Stomach (tissue), 9 donors: ENCODE measurements around the gene CLSTN2. TPM values are rescaled to one million over a fixed set of nuclear protein-coding genes. Genes with fewer than 3 reads are reported as not detected.

Experiments
- DNase-seq, 2 donors: peaks; one replicate each; pipeline versions ENCODE4 v3.0.0 to v3.0.0-alpha.2; 2013 to 2019
- H3K27ac ChIP-seq, 5 donors: fragments of 200-600 bp in 4 of 5; sonication (generic) in 4 of 5; one replicate each; pipeline ENCODE4 v1.5.1; 2013 to 2019; ENCODE audit warnings: mild to moderate bottlenecking in 1 of 5, moderate library complexity in 1 of 5
- H3K27me3 ChIP-seq, 3 donors: fragments of 200-600 bp; sonication (generic); one replicate each; pipeline ENCODE4 v1.5.1; 2017 to 2019; ENCODE audit warnings: mixed run types in 1 of 3
- H3K36me3 ChIP-seq, 4 donors: fragments of 200-600 bp; sonication (generic); 1 replicate in 3 of 4; 2 replicates in 1 of 4; pipeline ENCODE4 v1.5.1; 2016 to 2019
- H3K4me1 ChIP-seq, 4 donors: fragments of 200-600 bp; sonication (generic); one replicate each; pipeline ENCODE4 v1.5.1; 2016 to 2019
- H3K4me3 ChIP-seq, 4 donors: fragments of 200-600 bp; sonication (generic) in 3 of 4; one replicate each; pipeline ENCODE4 v1.5.1; 2016 to 2019; ENCODE audit warnings: mild to moderate bottlenecking in 1 of 4
- H3K9me3 ChIP-seq, 4 donors: fragments of 200-600 bp; sonication (generic); one replicate each; pipeline ENCODE4 v1.5.1; 2016 to 2019
- CTCF ChIP-seq, 7 experiments: fragments of 450-650 bp in 4 of 7; fragments of 200-600 bp in 3 of 7; sonication (generic) in 3 of 7; IDR thresholded peaks; one replicate each; pipeline ENCODE4 v1.5.1; 2016 to 2019; ENCODE audit warnings: antibody characterized with exemption in 7 of 7, control low read depth in 2 of 7, mild to moderate bottlenecking in 1 of 7
- EP300 ChIP-seq: sonication (generic); formaldehyde crosslinking; IDR thresholded peaks from one replicate; pipeline ENCODE4 v1.6.1; 2017; ENCODE audit warnings: antibody characterized with exemption
- POLR2A ChIP-seq, 4 donors: fragments of 450-650 bp; IDR thresholded peaks; one replicate each; pipeline ENCODE4 v1.6.1; 2016; ENCODE audit warnings: antibody characterized with exemption in 4 of 4, control low read depth in 2 of 4, mild to moderate bottlenecking in 1 of 4, moderate library complexity in 1 of 4
- POLR2AphosphoS5 ChIP-seq, 3 donors: sonication (generic); formaldehyde crosslinking; IDR thresholded peaks; one replicate each; pipeline ENCODE4 v1.6.1; 2016; ENCODE audit warnings: antibody characterized with exemption in 3 of 3
- WGBS, 5 donors: extraction: QIAGEN DNeasy Blood & Tissue Kit in 3 of 5; methylation state at CpG; one replicate each; pipeline versions ENCODE4 v1.1.5 to v1.1.7; 2013 to 2018; 5-methylcytosine and 5-hydroxymethylcytosine counted together
- intact Hi-C: fragments of 100-400 bp; cut with DNase I; formaldehyde crosslinking; loops from one replicate; pipeline ENCODE4 v1.15.1; 2023; ENCODE audit warnings: low total_unique reads
- polyA plus RNA-seq, 3 donors: library from polyadenylated mRNA; stranded (reverse); fragments of 200-250 nt; gene quantifications; one replicate each; pipeline ENCODE4 v1.2.3, GENCODE V29; 2013
- total RNA-seq, 5 donors: library from RNA; depleted of rRNA; stranded (reverse); fragments of >200 nt; gene quantifications; one replicate each; pipeline versions ENCODE4 v1.1.0 to v1.2.3, GENCODE V29; 2014 to 2016
- donor health status: healthy with polysubstance abuse.
- donor health status: Bipolar disorder and iron deficiency.
- donor health status: healthy.

The CLSTN2 gene
- total and polyA plus RNA-seq, 8 donors, result 0.10 to 5.4 (median 1.7) TPM

- WGBS, 5 donors, result 86 to 94% (median 89%) methylated on average over 3 of the region's 3 CpGs
- H3K27me3 ChIP-seq, result no peaks in the 10 kb centered on the region
- H3K4me1 ChIP-seq, result no peaks in the 10 kb centered on the region
- TF ChIP-seq CTCF (IDR thresholded peaks at IDR 0.05) (no peak), EP300 (no peak), POLR2AphosphoS5 (IDR thresholded peaks at IDR 0.05) (no peak), POLR2A (IDR thresholded peaks at IDR 0.05) (no peak)
- no peaks in the 10 kb centered on the region for H3K9me3 ChIP-seq
- intact Hi-C loops, result no loop called here
- DNase-seq, result no peak
- no peak overlapping the region for H3K4me3 ChIP-seq
- H3K27ac ChIP-seq, result no peak overlapping the region
- H3K36me3 ChIP-seq, result no peaks in the 10 kb centered on the region
These were observed 142.4 kb downstream of the CLSTN2 start for GRCh38 chr3:140077406-140077805.

DNA sequence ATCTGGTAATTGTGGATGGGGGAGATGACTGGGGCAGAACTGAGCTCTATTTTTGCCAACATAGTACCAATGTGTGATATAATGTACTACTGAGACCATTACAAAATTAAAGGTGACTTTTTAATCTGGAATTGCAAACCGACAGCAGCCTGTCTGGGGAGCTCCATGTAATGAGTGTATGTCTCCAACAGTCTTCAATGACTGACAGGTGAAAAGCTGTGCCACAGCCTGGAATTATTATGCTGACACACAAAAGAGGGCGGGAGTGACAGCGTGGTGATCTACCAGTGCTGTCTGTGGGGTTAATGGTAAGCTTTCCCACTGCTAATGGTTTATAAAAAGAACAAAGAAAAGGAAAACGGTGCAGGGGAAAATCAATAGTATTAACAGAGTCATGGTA, 143.4 kb downstream of the CLSTN2 start:
- TF ChIP-seq EP300 (no peak), POLR2AphosphoS5 (IDR thresholded peaks at IDR 0.05) (no peak), CTCF (IDR thresholded peaks at IDR 0.05) (no peak), POLR2A (IDR thresholded peaks at IDR 0.05) (no peak)
- H3K27me3 ChIP-seq, result no peaks in the 10 kb centered on the region
- H3K4me1 ChIP-seq, result no peaks in the 10 kb centered on the region
- no peak overlapping the region for H3K4me3 ChIP-seq
- H3K36me3 ChIP-seq, result no peaks in the 10 kb centered on the region
- WGBS, 5 donors, result 69 to 75% (median 74%) methylated on average over 4 of the region's 4 CpGs
- no peak overlapping the region for H3K27ac ChIP-seq
- intact Hi-C loops, result no loop called here
- DNase-seq, result no peak
- no peaks in the 10 kb centered on the region for H3K9me3 ChIP-seq

DNA sequence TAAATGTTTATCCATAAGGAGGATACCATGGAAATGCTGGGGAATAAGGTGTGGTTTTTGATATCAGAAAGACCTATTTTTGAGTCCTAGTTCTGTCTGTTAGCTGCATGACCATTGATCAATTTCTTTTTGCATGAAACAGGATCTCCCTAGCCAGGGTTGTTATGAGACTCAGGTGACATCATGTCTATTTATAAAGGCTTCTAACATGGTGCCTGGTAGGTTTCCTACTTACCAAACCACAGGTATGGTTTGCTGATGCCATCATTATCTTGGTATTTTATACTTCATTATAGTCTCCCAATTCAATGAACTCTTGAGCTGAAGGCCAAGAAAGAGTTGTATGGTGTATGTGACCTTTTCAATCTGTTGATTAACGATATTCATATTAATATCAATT, 144.0 kb downstream of the CLSTN2 start:
- Histone ChIP-seq H3K9me3 (no peaks in the 10 kb centered on the region), H3K36me3 (no peaks in the 10 kb centered on the region), H3K4me1 (no peaks in the 10 kb centered on the region), H3K27ac (no peak overlapping the region), H3K4me3 (no peak overlapping the region), H3K27me3 (no peaks in the 10 kb centered on the region)
- intact Hi-C loops, result no loop called here
- DNase-seq, result no peak
- no peak for TF ChIP-seq CTCF (IDR thresholded peaks at IDR 0.05)
- TF ChIP-seq POLR2AphosphoS5 (IDR thresholded peaks at IDR 0.05), result no peak
- no peak for TF ChIP-seq POLR2A (IDR thresholded peaks at IDR 0.05)
- no peak for TF ChIP-seq EP300
- WGBS, 5 donors, result 88 to 97% (median 92%) methylated on average over 1 of the region's 1 CpG

DNA sequence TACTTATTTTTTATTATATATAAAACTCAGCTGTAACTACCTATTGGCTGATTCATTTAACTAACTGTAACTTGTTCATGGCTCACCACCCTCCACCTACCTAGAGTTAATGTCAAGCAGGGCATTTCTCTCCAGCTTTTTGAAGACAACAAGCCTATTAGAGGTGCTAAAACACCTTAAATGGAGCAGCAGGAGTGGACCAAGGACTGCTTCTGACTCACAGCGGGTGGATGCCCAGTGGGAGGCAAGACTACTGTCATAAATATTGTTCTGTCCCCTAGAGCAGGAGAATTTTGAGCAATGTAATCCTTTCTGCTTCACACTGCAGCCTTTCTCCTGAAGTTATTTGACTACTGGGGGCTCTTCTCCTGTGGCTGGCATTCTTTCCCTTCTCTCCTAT, 146.9 kb downstream of the CLSTN2 start:
- DNase-seq, result no peak
- WGBS, 5 donors, result 54 to 83% (median 68%) methylated on average over 1 of the region's 1 CpG
- Histone ChIP-seq H3K4me1 (no peaks in the 10 kb centered on the region), H3K27me3 (no peaks in the 10 kb centered on the region), H3K9me3 (no peaks in the 10 kb centered on the region), H3K4me3 (no peak overlapping the region), H3K36me3 (no peaks in the 10 kb centered on the region), H3K27ac (no peak overlapping the region)
- intact Hi-C loops, result no loop called here
- TF ChIP-seq POLR2AphosphoS5 (IDR thresholded peaks at IDR 0.05) (no peak), EP300 (no peak), CTCF (IDR thresholded peaks at IDR 0.05) (no peak), POLR2A (IDR thresholded peaks at IDR 0.05) (no peak)
